ENCODE data around the gene XRCC4.
A peak's percentile ranks its signal among the peaks of the same experiment; 100 is the strongest.

Gene XRCC4

GRCh38 chr5:83071286-83072051 is 5.9 kb upstream of the XRCC4 start:
- no peak for DNase-seq (ENCODE audit: low read depth in 2 of 2)
- TF ChIP-seq CTCF (IDR thresholded peaks at IDR 0.05; ENCODE audit: low read depth, low read length) = no peak
- no peak overlapping the region for H3K4me3 ChIP-seq (replicated peaks in 1 of 2; ENCODE audit: low read depth in 2 of 2, low read length in 2 of 2)

- TF ChIP-seq CTCF (IDR thresholded peaks at IDR 0.05; ENCODE audit: low read depth, low read length) = no peak
- no peak overlapping the region for H3K4me3 ChIP-seq (replicated peaks in 1 of 2; ENCODE audit: low read depth in 2 of 2, low read length in 2 of 2)
- DNase-seq (ENCODE audit: low read depth in 2 of 2) = no peak
Measured at GRCh38 chr5:83072966-83073365, 4.4 kb upstream of the XRCC4 start.

GRCh38 chr5:83077662-83078261 is 415 bp downstream of the XRCC4 start:
- TF ChIP-seq CTCF (IDR thresholded peaks at IDR 0.05; ENCODE audit: low read depth, low read length) = no peak
- peak in 1 of 2 donors; percentile 31 for DNase-seq (ENCODE audit: low read depth in 2 of 2)
- H3K4me3 ChIP-seq (replicated peaks in 1 of 2; ENCODE audit: low read depth in 2 of 2, low read length in 2 of 2) = peak overlapping the region; percentile 81 to 82

GRCh38 chr5:83082750-83083149 is 5.4 kb downstream of the XRCC4 start:
- no peak for DNase-seq (ENCODE audit: low read depth in 2 of 2)
- no peak overlapping the region for H3K4me3 ChIP-seq (replicated peaks in 1 of 2; ENCODE audit: low read depth in 2 of 2, low read length in 2 of 2)
- TF ChIP-seq CTCF (IDR thresholded peaks at IDR 0.05; ENCODE audit: low read depth, low read length) = no peak

GRCh38 chr5:83084336-83084735 is 7.0 kb downstream of the XRCC4 start:
- no peak for TF ChIP-seq CTCF (IDR thresholded peaks at IDR 0.05; ENCODE audit: low read depth, low read length)
- DNase-seq (ENCODE audit: low read depth in 2 of 2) = no peak
- no peak overlapping the region for H3K4me3 ChIP-seq (replicated peaks in 1 of 2; ENCODE audit: low read depth in 2 of 2, low read length in 2 of 2)

- no peak overlapping the region for H3K4me3 ChIP-seq (replicated peaks in 1 of 2; ENCODE audit: low read depth in 2 of 2, low read length in 2 of 2)
- TF ChIP-seq CTCF (IDR thresholded peaks at IDR 0.05; ENCODE audit: low read depth, low read length) = no peak
- DNase-seq (ENCODE audit: low read depth in 2 of 2) = no peak
Measured at GRCh38 chr5:83085106-83085505, 7.8 kb downstream of the XRCC4 start.
